Measurements from ENCODE around the gene PRR20A.
"Not testable (repeated sequence)": the region's sequence is repeated elsewhere in the genome, so short reads cannot be mapped to it uniquely, and the experiment has no call there.

Gene PRR20A

DNA sequence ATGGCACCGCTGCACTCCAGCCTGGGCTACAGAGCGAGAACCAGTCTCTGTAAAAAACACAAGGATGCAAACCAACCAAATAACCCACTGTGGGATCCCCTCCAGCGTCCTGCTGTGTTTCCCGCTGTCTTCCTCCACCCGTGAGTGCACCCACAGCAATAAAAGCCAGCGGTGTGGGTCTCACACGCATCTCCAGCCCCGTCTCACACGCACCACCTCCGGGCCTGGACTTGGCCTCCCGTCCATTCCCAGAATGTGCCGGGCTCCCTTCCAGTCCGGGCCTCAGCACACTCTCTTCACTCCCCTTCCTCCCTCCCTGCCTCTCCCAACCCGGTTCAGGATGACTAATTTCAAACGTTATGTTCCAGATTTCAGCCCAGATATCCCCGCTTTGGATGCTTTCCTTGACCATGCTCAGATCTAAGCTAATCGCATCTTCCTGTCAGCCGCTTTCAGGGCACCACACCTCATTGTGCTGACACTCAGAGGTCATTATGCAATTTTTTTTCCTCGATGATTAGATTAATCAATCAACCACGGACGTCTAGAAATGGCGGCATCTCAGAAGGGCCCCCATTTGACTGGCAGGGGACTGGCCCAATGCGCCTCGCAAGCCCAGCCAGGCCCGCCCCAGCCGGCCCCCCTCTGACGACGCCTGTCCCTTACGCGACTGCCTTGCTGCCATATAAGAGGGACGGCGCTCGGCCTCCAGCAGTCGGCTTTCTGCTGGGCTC is at the start of gene PRR20A:
TSS of gene PRR20A (plus strand) at position 684 of the 734 bp plus-strand sequence. CDS start 387 bp downstream, outside the sequence.
- not testable (repeated sequence) for H3K27me3 ChIP-seq (ENCODE audit: insufficient read depth, poor library complexity, severe bottlenecking); H3K36me3 ChIP-seq (ENCODE audit: low read depth); H3K4me1 ChIP-seq (ENCODE audit: insufficient read depth, poor library complexity, severe bottlenecking); H3K27ac ChIP-seq (ENCODE audit: poor library complexity, severe bottlenecking); DNase-seq (ENCODE audit: low spot score); ATAC-seq (ENCODE audit: low read depth); H3K9me3 ChIP-seq (ENCODE audit: severe bottlenecking); H3K4me3 ChIP-seq (ENCODE audit: severe bottlenecking)

DNA sequence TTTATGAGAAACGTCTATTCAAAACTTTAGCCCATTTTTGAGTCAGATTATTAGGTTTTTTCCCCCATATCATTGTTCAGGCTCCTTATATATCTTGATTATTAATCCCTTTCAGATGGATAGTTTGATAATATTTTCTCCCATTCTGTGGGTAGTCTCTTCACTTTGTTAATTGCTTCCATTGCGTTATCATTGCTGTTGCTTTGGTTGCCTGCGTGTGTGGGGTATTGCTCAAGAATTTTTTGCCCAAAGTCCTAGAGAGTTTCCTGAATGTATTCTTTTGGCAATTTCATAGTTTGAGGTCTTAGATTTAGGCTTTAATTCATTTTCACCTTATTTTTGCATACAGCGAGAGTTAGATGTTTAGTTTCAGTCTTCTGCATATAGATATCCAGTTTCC is 25.8 kb upstream of the PRR20A start:
- no peaks in the 10 kb centered on the region for H3K27me3 ChIP-seq (ENCODE audit: insufficient read depth, poor library complexity, severe bottlenecking)
- no peaks in the 10 kb centered on the region for H3K36me3 ChIP-seq (ENCODE audit: low read depth)
- H3K27ac ChIP-seq (ENCODE audit: poor library complexity, severe bottlenecking) = no peak overlapping the region
- TF ChIP-seq, protein P1, sequence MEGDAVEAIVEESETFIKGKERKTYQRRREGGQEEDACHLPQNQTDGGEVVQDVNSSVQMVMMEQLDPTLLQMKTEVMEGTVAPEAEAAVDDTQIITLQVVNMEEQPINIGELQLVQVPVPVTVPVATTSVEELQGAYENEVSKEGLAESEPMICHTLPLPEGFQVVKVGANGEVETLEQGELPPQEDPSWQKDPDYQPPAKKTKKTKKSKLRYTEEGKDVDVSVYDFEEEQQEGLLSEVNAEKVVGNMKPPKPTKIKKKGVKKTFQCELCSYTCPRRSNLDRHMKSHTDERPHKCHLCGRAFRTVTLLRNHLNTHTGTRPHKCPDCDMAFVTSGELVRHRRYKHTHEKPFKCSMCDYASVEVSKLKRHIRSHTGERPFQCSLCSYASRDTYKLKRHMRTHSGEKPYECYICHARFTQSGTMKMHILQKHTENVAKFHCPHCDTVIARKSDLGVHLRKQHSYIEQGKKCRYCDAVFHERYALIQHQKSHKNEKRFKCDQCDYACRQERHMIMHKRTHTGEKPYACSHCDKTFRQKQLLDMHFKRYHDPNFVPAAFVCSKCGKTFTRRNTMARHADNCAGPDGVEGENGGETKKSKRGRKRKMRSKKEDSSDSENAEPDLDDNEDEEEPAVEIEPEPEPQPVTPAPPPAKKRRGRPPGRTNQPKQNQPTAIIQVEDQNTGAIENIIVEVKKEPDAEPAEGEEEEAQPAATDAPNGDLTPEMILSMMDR (IDR thresholded peaks at IDR 0.05; ENCODE audit: poor library complexity, severe bottlenecking) = no peak
- H3K4me3 ChIP-seq (ENCODE audit: severe bottlenecking) = no peak overlapping the region
- H3K9me3 ChIP-seq (ENCODE audit: severe bottlenecking) = no peaks in the 10 kb centered on the region
- no peak for ATAC-seq (ENCODE audit: low read depth)
- no peaks in the 10 kb centered on the region for H3K4me1 ChIP-seq (ENCODE audit: insufficient read depth, poor library complexity, severe bottlenecking)
- no peak for DNase-seq (ENCODE audit: low spot score)

DNA sequence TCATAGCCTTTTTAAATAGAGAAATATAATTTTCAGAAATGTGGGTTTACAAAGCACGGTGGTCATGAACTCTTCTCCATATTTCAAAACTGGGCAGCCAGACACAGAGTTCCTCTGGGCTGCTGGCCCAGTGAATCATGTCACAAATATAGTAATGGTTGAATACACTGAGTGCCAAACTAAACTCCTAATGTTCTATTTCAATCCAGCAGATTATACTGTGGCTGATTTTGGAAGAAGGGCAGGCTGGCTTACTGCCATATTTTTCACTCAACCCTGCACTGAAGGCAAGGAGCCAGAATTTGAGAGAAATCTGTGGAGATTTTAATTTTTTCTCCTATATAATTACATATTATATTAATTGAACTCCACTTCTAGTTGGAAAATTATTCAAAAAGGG is 17.0 kb upstream of the PRR20A start:
- no peak for ATAC-seq (ENCODE audit: low read depth)
- no peaks in the 10 kb centered on the region for H3K27me3 ChIP-seq (ENCODE audit: insufficient read depth, poor library complexity, severe bottlenecking)
- H3K9me3 ChIP-seq (ENCODE audit: severe bottlenecking) = no peaks in the 10 kb centered on the region
- DNase-seq (ENCODE audit: low spot score) = no peak
- TF ChIP-seq, protein P1 (IDR thresholded peaks at IDR 0.05; ENCODE audit: poor library complexity, severe bottlenecking) = no peak
- no peaks in the 10 kb centered on the region for H3K36me3 ChIP-seq (ENCODE audit: low read depth)
- no peak overlapping the region for H3K27ac ChIP-seq (ENCODE audit: poor library complexity, severe bottlenecking)
- no peaks in the 10 kb centered on the region for H3K4me1 ChIP-seq (ENCODE audit: insufficient read depth, poor library complexity, severe bottlenecking)
- H3K4me3 ChIP-seq (ENCODE audit: severe bottlenecking) = no peak overlapping the region

DNA sequence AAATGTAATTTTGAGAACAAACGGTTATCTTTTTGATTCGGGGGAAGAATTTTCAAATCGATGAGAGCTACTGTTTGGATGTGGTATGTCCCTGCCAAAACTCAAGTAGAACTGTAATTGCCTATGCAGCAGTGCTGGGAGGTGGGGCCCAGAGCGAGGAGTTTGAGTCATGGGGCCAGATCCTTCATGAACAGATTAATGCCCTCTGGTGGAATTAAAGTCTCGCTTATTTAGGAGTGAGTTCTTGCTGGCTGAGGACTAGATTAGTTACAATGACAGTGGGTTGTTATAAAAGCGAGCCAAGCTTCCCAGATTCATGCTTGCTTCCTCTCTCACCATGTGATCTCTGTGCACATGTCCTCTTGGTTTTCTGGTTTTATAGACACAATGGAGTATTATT is 11.8 kb upstream of the PRR20A start:
- no peak overlapping the region for H3K27ac ChIP-seq (ENCODE audit: poor library complexity, severe bottlenecking)
- TF ChIP-seq, protein P1 (IDR thresholded peaks at IDR 0.05; ENCODE audit: poor library complexity, severe bottlenecking) = no peak
- H3K27me3 ChIP-seq (ENCODE audit: insufficient read depth, poor library complexity, severe bottlenecking) = no peaks in the 10 kb centered on the region
- no peak for DNase-seq (ENCODE audit: low spot score)
- no peaks in the 10 kb centered on the region for H3K9me3 ChIP-seq (ENCODE audit: severe bottlenecking)
- ATAC-seq (ENCODE audit: low read depth) = no peak
- no peaks in the 10 kb centered on the region for H3K36me3 ChIP-seq (ENCODE audit: low read depth)
- H3K4me3 ChIP-seq (ENCODE audit: severe bottlenecking) = no peak overlapping the region
- no peaks in the 10 kb centered on the region for H3K4me1 ChIP-seq (ENCODE audit: insufficient read depth, poor library complexity, severe bottlenecking)

DNA sequence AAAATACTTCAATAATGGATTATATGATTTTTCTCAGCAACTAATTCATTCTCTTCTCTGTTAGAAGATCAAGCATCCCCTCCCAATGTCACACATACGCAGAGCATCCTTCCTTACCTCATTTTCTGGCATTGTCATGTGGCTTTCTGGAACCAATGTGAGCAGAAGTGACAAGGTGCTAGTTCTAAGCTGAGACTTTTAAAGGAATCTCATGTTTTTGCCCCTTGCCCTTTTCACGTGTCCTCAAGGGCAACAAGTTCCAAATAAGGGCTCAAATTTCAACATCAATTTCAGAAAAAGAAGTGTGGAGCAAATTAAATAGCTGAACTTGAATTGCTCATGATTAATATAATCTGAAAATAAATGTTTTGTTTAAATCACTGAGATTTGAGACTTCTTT is 4.6 kb upstream of the PRR20A start:
- no peak for ATAC-seq (ENCODE audit: low read depth)
- no peaks in the 10 kb centered on the region for H3K4me1 ChIP-seq (ENCODE audit: insufficient read depth, poor library complexity, severe bottlenecking)
- TF ChIP-seq, protein P1 (IDR thresholded peaks at IDR 0.05; ENCODE audit: poor library complexity, severe bottlenecking) = no peak
- H3K9me3 ChIP-seq (ENCODE audit: severe bottlenecking) = no peaks in the 10 kb centered on the region
- H3K4me3 ChIP-seq (ENCODE audit: severe bottlenecking) = no peak overlapping the region
- no peaks in the 10 kb centered on the region for H3K27me3 ChIP-seq (ENCODE audit: insufficient read depth, poor library complexity, severe bottlenecking)
- H3K27ac ChIP-seq (ENCODE audit: poor library complexity, severe bottlenecking) = no peak overlapping the region
- no peak for DNase-seq (ENCODE audit: low spot score)
- no peaks in the 10 kb centered on the region for H3K36me3 ChIP-seq (ENCODE audit: low read depth)

Data from RWPE2 (cell line).